Esophagus squamous epithelium (tissue), 5 donors: ENCODE data around the gene PMS2. TPM values are rescaled to one million over a fixed set of nuclear protein-coding genes. Genes with fewer than 3 reads are reported as not detected.
"Not testable (repeated sequence)": the region's sequence is repeated elsewhere in the genome, so short reads cannot be mapped to it uniquely, and the experiment has no call there.

Experiments used
- DNase-seq: peaks from one replicate; lab custom pipeline; 2025; lab: John Stamatoyannopoulos, UW
- H3K27ac ChIP-seq, 4 donors: fragments of 200-600 bp; sonication (generic); one replicate each; pipeline ENCODE4 v1.5.1; 2016 to 2019; ENCODE audit warnings: mild to moderate bottlenecking in 1 of 4
- H3K27me3 ChIP-seq, 4 donors: fragments of 200-600 bp; sonication (generic); 1 replicate in 3 of 4; 2 replicates in 1 of 4; pipeline versions ENCODE4 v1.5.1 to v1.6.0; 2017 to 2021; ENCODE audit warnings: antibody characterized with exemption in 1 of 4
- H3K36me3 ChIP-seq, 3 donors: fragments of 200-600 bp; sonication (generic); one replicate each; pipeline ENCODE4 v1.5.1; 2016 to 2019
- H3K4me1 ChIP-seq, 3 donors: fragments of 200-600 bp; sonication (generic); one replicate each; pipeline ENCODE4 v1.5.1; 2017 to 2019
- H3K4me3 ChIP-seq, 4 donors: fragments of 200-600 bp; sonication (generic); 1 replicate in 3 of 4; 2 replicates in 1 of 4; pipeline ENCODE4 v1.5.1; 2016 to 2019; ENCODE audit warnings: mild to moderate bottlenecking in 2 of 4, moderate library complexity in 1 of 4
- H3K9me3 ChIP-seq, 3 donors: fragments of 200-600 bp; sonication (generic); one replicate each; pipeline ENCODE4 v1.5.1; 2016 to 2019
- WGBS, 2 donors: methylation state at CpG; one replicate each; pipeline ENCODE4 v1.1.5; 2018; 5-methylcytosine and 5-hydroxymethylcytosine counted together
- intact Hi-C: fragments of 100-400 bp; cut with DNase I; formaldehyde crosslinking; loops from one replicate; pipeline ENCODE4 v1.15.0; 2022
- small RNA-seq, 4 donors: library from RNA; depleted of rRNA; stranded (forward); fragments of <200 nt; gene quantifications; one replicate each; pipeline ENCODE3, GENCODE V24; 2016
- total RNA-seq, 4 donors: library from RNA; depleted of rRNA; stranded (reverse); fragments of >200 nt; gene quantifications; one replicate each; pipeline ENCODE4 v1.1.0, GENCODE V29; 2016
- donor health status: DM: yes; HTN: yes; CAD: no.

PMS2 gene
- total RNA-seq, 4 donors from 2014 or later, result 7.0 to 13.9 (median 10.0) TPM

GRCh38 chr7:5931250-5931649 lies 77.6 kb downstream of the PMS2 start:
- H3K4me1 ChIP-seq, H3K27me3 ChIP-seq, DNase-seq, H3K9me3 ChIP-seq, H3K27ac ChIP-seq, intact Hi-C loops, H3K4me3 ChIP-seq, H3K36me3 ChIP-seq: not testable (repeated sequence)
- WGBS, 2 donors, result 95 to 96% methylated on average over 13 to 14 of the region's 14 CpGs

- no CpG with 5 or more reads among the region's 10 CpGs for WGBS, 2 donors
- H3K36me3 ChIP-seq, H3K27ac ChIP-seq, H3K4me1 ChIP-seq, intact Hi-C loops, DNase-seq, H3K4me3 ChIP-seq, H3K27me3 ChIP-seq, H3K9me3 ChIP-seq: not testable (repeated sequence)
Measured at GRCh38 chr7:5930290-5930689, 78.6 kb downstream of the PMS2 start.

GRCh38 chr7:5926263-5926870 lies 82.5 kb downstream of the PMS2 start:
- intact Hi-C loops, H3K4me1 ChIP-seq, H3K27me3 ChIP-seq, DNase-seq, H3K27ac ChIP-seq, H3K36me3 ChIP-seq, H3K9me3 ChIP-seq, H3K4me3 ChIP-seq: not testable (repeated sequence)
- WGBS, 2 donors, result no CpG with 5 or more reads among the region's 13 CpGs

GRCh38 chr7:5924630-5925029 lies 84.2 kb downstream of the PMS2 start:
- H3K27ac ChIP-seq, H3K27me3 ChIP-seq, H3K4me3 ChIP-seq, H3K36me3 ChIP-seq, DNase-seq, intact Hi-C loops, H3K9me3 ChIP-seq, H3K4me1 ChIP-seq: not testable (repeated sequence)
- no CpG with 5 or more reads among the region's 12 CpGs for WGBS, 2 donors

GRCh38 chr7:5924180-5924579 lies 84.7 kb downstream of the PMS2 start:
- intact Hi-C loops, DNase-seq, H3K27me3 ChIP-seq, H3K9me3 ChIP-seq, H3K4me3 ChIP-seq, H3K4me1 ChIP-seq, H3K36me3 ChIP-seq, H3K27ac ChIP-seq: not testable (repeated sequence)
- no CpG with 5 or more reads among the region's 2 CpGs for WGBS, 2 donors

Small RNA genes within 50 kb of the gene (small RNA-seq; reads per million reads assigned to genes)
- gene RF00019 (0 reads per million in 4 donors), gene RNU6-218P (0 reads per million in 4 donors), gene SNORA80D (1.1 to 3.6 (median 2.4) reads per million in 4 donors)

Other genes starting within 250 kb of the PMS2 start
- gene RNF216, start 227.4 kb downstream of the PMS2 start, total RNA-seq, result 10 to 100 TPM; 17.4 to 32.0 (median 18.5) TPM
- gene OCM, start 128.3 kb downstream of the PMS2 start, total RNA-seq, result not detected
- 10 to 100 TPM; 42.6 to 67.4 (median 60.8) TPM for gene CCZ1, start 110.3 kb downstream of the PMS2 start, total RNA-seq
- gene RSPH10B, start 38.4 kb downstream of the PMS2 start, total RNA-seq, result not detected
- gene AIMP2, start 223 bp upstream of the PMS2 start, total RNA-seq, result 10 to 100 TPM; 34.7 to 61.4 (median 50.3) TPM
- under 1 TPM in 1 of 4 donors, not detected in 3; 0.26 TPM for gene ANKRD61, start 22.3 kb upstream of the PMS2 start, total RNA-seq
- gene EIF2AK1, start 50.1 kb upstream of the PMS2 start, total RNA-seq, result 100 to 1,000 TPM; 119 to 226 (median 150) TPM
- 1 to 10 TPM; 5.2 to 6.1 (median 5.6) TPM for gene USP42, start 95.9 kb upstream of the PMS2 start, total RNA-seq